Caco-2 (cell line): Measurements from ENCODE around the gene COL4A2. TPM values are rescaled to one million over a fixed set of nuclear protein-coding genes. Genes with fewer than 3 reads are reported as not detected.

Experiments
- BruUV-seq: library from RNA; stranded (reverse); fragments of 400-500 nt; replicated peaks from 2 replicates; lab custom pipeline; 2021; lab: Mats Ljungman, UMichigan
- CTCF ChIA-PET: fragments of 300-600 bp; sonication (Branson Sonifier 250); formaldehyde crosslinking; loops from one replicate; lab custom pipeline; 2022; ENCODE audit warnings: antibody characterized with exemption; lab: Charles Lee
- POLR2A ChIA-PET: fragments of 300-600 bp; sonication (Branson Sonifier 250); formaldehyde crosslinking; loops from one replicate; lab custom pipeline; 2022; ENCODE audit warnings: antibody characterized with exemption; lab: Charles Lee
- DNase-seq, 2 experiments: peaks; one replicate each; pipeline versions ENCODE4 v3.0.0 to v3.0.0-alpha.2; 2020 to 2022
- H3K27me3 ChIP-seq: replicated peaks from 2 replicates; pipeline ENCODE4 v1.6.0; 2011; ENCODE audit warnings: low read length; ENCODE audit not compliant: control insufficient read depth, insufficient read depth
- H3K36me3 ChIP-seq: 2 replicates; pipeline ENCODE4 v1.5.1; 2011; ENCODE audit warnings: low read length; ENCODE audit not compliant: control insufficient read depth, insufficient read depth
- H3K4me1 ChIP-seq: fragments of 250-450 bp; sonication (Bioruptor Pico); 2 replicates; pipeline ENCODE4 v1.5.1; 2020; ENCODE audit warnings: mild to moderate bottlenecking
- H3K4me3 ChIP-seq: 2 replicates; pipeline ENCODE4 v1.5.1; 2011; ENCODE audit warnings: low read depth, mild to moderate bottlenecking, control low read depth, low read length
- H3K9me3 ChIP-seq: fragments of 250-450 bp; sonication (Bioruptor Pico); 2 replicates; pipeline ENCODE4 v1.5.1; 2020; ENCODE audit warnings: mild to moderate bottlenecking, moderate library complexity
- H3K27ac Mint-ChIP-seq: one replicate; pipeline ENCODE4 v1.8.0; 2022; ENCODE audit warnings: mixed read lengths; ENCODE audit not compliant: unreplicated experiment
- H3K27me3 Mint-ChIP-seq: one replicate; pipeline ENCODE4 v1.8.0; 2022; ENCODE audit warnings: mixed read lengths; ENCODE audit not compliant: insufficient read depth, unreplicated experiment
- H3K36me3 Mint-ChIP-seq: one replicate; pipeline ENCODE4 v1.8.0; 2022; ENCODE audit warnings: mild to moderate bottlenecking, mixed read lengths; ENCODE audit not compliant: insufficient read depth, unreplicated experiment
- H3K4me1 Mint-ChIP-seq: one replicate; pipeline ENCODE4 v1.8.0; 2022; ENCODE audit warnings: low read depth, mixed read lengths; ENCODE audit not compliant: unreplicated experiment
- H3K4me3 Mint-ChIP-seq: one replicate; pipeline ENCODE4 v1.8.0; 2022; ENCODE audit warnings: mild to moderate bottlenecking, moderate library complexity, mixed read lengths; ENCODE audit not compliant: unreplicated experiment
- H3K9me3 Mint-ChIP-seq: one replicate; pipeline ENCODE4 v1.8.0; 2022; ENCODE audit warnings: mixed read lengths; ENCODE audit not compliant: unreplicated experiment
- intact Hi-C: fragments of 100-400 bp; cut with micrococcal nuclease; formaldehyde crosslinking; loops from one replicate; pipeline ENCODE4 v1.10.0; 2022; ENCODE audit not compliant: unreplicated experiment
- total RNA-seq: library from RNA; stranded (reverse); gene quantifications from 2 replicates; pipeline ENCODE4 v1.2.3, GENCODE V29; 2022
- TF ChIP-seq, protein P1 (sequence below), 2 experiments: fragments of 200-600 bp in 1 of 2; IDR thresholded peaks; 1 replicate in 1 of 2; 2 replicates in 1 of 2; pipeline versions ENCODE4 v1.5.1 to v1.8.0; 2011 to 2022; ENCODE audit warnings: antibody characterized with exemption in 1 of 2, control low read depth in 1 of 2, inconsistent platforms in 1 of 2, low read depth in 1 of 2, low read length in 1 of 2, mild to moderate bottlenecking in 1 of 2, moderate library complexity in 1 of 2; ENCODE audit not compliant: insufficient read depth in 1 of 2, severe bottlenecking in 1 of 2, unreplicated experiment in 1 of 2

COL4A2 gene
- total RNA-seq, 1 experiment from 2014 or later, result 19.2 TPM

DNA sequence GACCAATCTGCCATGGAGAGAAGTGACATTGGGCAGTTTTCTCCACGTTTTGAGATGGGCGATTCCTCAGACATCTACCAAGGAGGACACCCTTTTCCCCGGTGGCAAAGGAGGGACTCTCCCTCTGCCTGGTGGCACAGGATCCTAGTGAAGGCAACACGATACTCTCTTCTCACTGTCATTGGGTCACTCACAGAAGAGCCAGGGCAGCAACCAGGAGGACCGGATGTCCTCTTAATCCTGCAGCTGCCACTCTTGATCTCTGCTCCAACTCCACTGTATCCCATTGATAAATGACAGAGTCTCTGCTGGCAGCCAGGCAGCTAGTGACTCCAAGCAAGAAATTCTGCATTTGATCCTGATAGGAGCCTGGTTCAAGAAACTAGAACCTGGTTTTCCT lies 42.2 kb downstream of the COL4A2 start:
- Mint-ChIP-seq H3K4me3 (no peak overlapping the region), H3K9me3 (no peaks in the 10 kb centered on the region), H3K27ac (no peak overlapping the region), H3K36me3 (no peaks in the 10 kb centered on the region), H3K4me1 (peaks cover 46% of the 10 kb centered on the region), H3K27me3 (no peaks in the 10 kb centered on the region)
- POLR2A ChIA-PET, result no interaction called here
- H3K36me3 ChIP-seq, result no peaks in the 10 kb centered on the region
- no peak for DNase-seq
- H3K4me1 ChIP-seq, result peaks cover 32% of the 10 kb centered on the region
- CTCF ChIA-PET, result no interaction called here
- no TSS peak for BruUV-seq
- TF ChIP-seq, protein P1, sequence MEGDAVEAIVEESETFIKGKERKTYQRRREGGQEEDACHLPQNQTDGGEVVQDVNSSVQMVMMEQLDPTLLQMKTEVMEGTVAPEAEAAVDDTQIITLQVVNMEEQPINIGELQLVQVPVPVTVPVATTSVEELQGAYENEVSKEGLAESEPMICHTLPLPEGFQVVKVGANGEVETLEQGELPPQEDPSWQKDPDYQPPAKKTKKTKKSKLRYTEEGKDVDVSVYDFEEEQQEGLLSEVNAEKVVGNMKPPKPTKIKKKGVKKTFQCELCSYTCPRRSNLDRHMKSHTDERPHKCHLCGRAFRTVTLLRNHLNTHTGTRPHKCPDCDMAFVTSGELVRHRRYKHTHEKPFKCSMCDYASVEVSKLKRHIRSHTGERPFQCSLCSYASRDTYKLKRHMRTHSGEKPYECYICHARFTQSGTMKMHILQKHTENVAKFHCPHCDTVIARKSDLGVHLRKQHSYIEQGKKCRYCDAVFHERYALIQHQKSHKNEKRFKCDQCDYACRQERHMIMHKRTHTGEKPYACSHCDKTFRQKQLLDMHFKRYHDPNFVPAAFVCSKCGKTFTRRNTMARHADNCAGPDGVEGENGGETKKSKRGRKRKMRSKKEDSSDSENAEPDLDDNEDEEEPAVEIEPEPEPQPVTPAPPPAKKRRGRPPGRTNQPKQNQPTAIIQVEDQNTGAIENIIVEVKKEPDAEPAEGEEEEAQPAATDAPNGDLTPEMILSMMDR (IDR thresholded peaks at IDR 0.05; ENCODE audit: insufficient read depth in 1 of 2, low read depth in 1 of 2, low read length in 1 of 2, severe bottlenecking in 1 of 2, unreplicated experiment in 1 of 2), result no peak
- no peak overlapping the region for H3K4me3 ChIP-seq
- intact Hi-C loops, result no loop called here
- no peaks in the 10 kb centered on the region for H3K9me3 ChIP-seq
- H3K27me3 ChIP-seq, result no peaks in the 10 kb centered on the region

DNA sequence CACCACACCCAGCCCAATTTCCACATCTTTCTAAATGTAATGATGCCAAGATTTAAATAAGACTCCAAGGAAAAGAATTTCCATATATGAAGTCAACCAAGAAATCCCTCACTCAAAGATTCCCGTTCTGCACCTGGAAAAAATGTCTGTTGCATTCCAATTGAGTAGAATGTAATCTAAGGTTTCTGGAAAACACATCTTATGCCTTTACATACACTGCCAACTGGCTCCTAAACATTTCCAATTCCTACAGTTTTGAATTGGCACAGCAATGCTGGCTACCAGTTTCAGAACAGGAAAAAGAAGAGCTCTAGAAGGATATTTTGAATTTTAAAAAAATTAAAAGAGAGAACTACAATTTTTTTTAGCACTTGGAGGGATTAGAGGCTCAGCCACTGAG lies 43.0 kb downstream of the COL4A2 start:
- no peaks in the 10 kb centered on the region for H3K27me3 ChIP-seq
- peaks cover 36% of the 10 kb centered on the region for H3K4me1 ChIP-seq
- DNase-seq, result no peak
- TF ChIP-seq, protein P1 (IDR thresholded peaks at IDR 0.05; ENCODE audit: insufficient read depth in 1 of 2, low read depth in 1 of 2, low read length in 1 of 2, severe bottlenecking in 1 of 2, unreplicated experiment in 1 of 2), result no peak
- no peak overlapping the region for H3K4me3 ChIP-seq
- H3K9me3 ChIP-seq, result no peaks in the 10 kb centered on the region
- Mint-ChIP-seq H3K36me3 (no peaks in the 10 kb centered on the region), H3K4me3 (no peak overlapping the region), H3K27me3 (no peaks in the 10 kb centered on the region), H3K9me3 (no peaks in the 10 kb centered on the region), H3K4me1 (peaks cover 54% of the 10 kb centered on the region), H3K27ac (no peak overlapping the region)
- intact Hi-C loops, result no loop called here
- BruUV-seq, result no TSS peak
- H3K36me3 ChIP-seq, result no peaks in the 10 kb centered on the region
- CTCF ChIA-PET, result no interaction called here
- POLR2A ChIA-PET, result no interaction called here

DNA sequence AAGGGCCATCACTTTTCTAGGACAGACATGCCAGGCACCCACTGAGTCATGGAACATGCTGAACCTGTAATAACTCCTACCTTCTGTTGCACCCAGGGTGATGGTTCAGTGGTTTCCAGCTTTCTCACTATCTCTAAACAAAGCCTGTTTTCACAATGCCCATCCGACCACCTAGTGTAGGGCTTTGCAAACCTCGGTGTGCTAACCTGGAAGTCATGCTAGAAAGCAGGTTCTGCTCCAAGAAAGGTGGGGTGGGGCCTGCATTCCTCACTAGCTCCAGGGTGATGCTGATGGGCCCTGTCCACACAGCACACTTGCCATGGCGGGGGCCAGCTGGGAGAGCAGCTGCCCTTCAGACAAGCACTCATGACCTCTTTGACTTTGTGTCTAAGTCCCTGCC lies 43.4 kb downstream of the COL4A2 start:
- Histone ChIP-seq H3K27me3 (no peaks in the 10 kb centered on the region), H3K4me3 (no peak overlapping the region), H3K36me3 (no peaks in the 10 kb centered on the region), H3K4me1 (peaks cover 37% of the 10 kb centered on the region), H3K9me3 (no peaks in the 10 kb centered on the region)
- no TSS peak for BruUV-seq
- Mint-ChIP-seq H3K27me3 (no peaks in the 10 kb centered on the region), H3K9me3 (no peaks in the 10 kb centered on the region), H3K36me3 (peaks cover under 1% of the 10 kb centered on the region), H3K4me3 (no peak overlapping the region), H3K4me1 (peaks cover 56% of the 10 kb centered on the region), H3K27ac (no peak overlapping the region)
- POLR2A ChIA-PET, result no interaction called here
- CTCF ChIA-PET, result no interaction called here
- intact Hi-C loops, result no loop called here
- TF ChIP-seq, protein P1 (IDR thresholded peaks at IDR 0.05; ENCODE audit: insufficient read depth in 1 of 2, low read depth in 1 of 2, low read length in 1 of 2, severe bottlenecking in 1 of 2, unreplicated experiment in 1 of 2), result no peak
- DNase-seq, result no peak
